Neural cell (in vitro differentiated cells): ENCODE data around the gene KLHL3. TPM values are rescaled to one million over a fixed set of nuclear protein-coding genes. Genes with fewer than 3 reads are reported as not detected.

Experiments
- H2AFZ ChIP-seq: fragments of 200-600, 300-800 bp; sonication (generic), shearing (Covaris generic); 2 replicates; pipeline ENCODE4 v1.6.0; 2014; ENCODE audit warnings: low read depth, mild to moderate bottlenecking, antibody characterized with exemption, low read length, moderate library complexity
- H3F3A ChIP-seq: fragments of 200-600 bp; shearing (Covaris generic); 2 replicates; pipeline ENCODE4 v1.6.1; 2016; ENCODE audit warnings: mild to moderate bottlenecking, moderate library complexity, mixed read lengths, antibody characterized with exemption, low read length; ENCODE audit not compliant: insufficient read depth, poor library complexity, severe bottlenecking
- H3K27ac ChIP-seq: fragments of 200-600, 300-800 bp; sonication (generic), shearing (Covaris generic); 2 replicates; pipeline ENCODE4 v1.5.1; 2014; ENCODE audit warnings: mild to moderate bottlenecking, low read length, moderate library complexity
- H3K27me3 ChIP-seq: fragments of 300-800, 200-600 bp; sonication (generic), shearing (Covaris generic); 2 replicates; pipeline ENCODE4 v1.6.0; 2014; ENCODE audit warnings: mild to moderate bottlenecking, low read depth, low read length, moderate library complexity; ENCODE audit not compliant: insufficient read depth
- H3K36me3 ChIP-seq: fragments of 300-800, 200-600 bp; sonication (generic), shearing (Covaris generic); 2 replicates; pipeline ENCODE4 v1.5.1; 2014; ENCODE audit warnings: mild to moderate bottlenecking, antibody characterized with exemption, low read length, moderate library complexity; ENCODE audit not compliant: insufficient read depth
- H3K4me2 ChIP-seq: fragments of 300-800, 200-600 bp; sonication (generic), shearing (Covaris generic); 2 replicates; pipeline ENCODE4 v1.6.0; 2014; ENCODE audit warnings: mild to moderate bottlenecking, low read length
- H3K4me3 ChIP-seq: fragments of 300-800, 200-600 bp; sonication (generic), shearing (Covaris generic); 2 replicates; pipeline ENCODE4 v1.5.1; 2014; ENCODE audit warnings: mild to moderate bottlenecking, low read length, moderate library complexity
- H3K79me2 ChIP-seq: fragments of 200-600 bp; shearing (Covaris generic); replicated peaks from 2 replicates; pipeline ENCODE4 v1.6.0; 2014; ENCODE audit warnings: mild to moderate bottlenecking, low read length, moderate library complexity; ENCODE audit not compliant: insufficient read depth
- H3K9ac ChIP-seq: fragments of 300-800, 200-600 bp; sonication (generic), shearing (Covaris generic); 2 replicates; pipeline ENCODE4 v1.6.1; 2016; ENCODE audit warnings: mild to moderate bottlenecking, low read length, mixed read lengths
- H3K9me2 ChIP-seq: fragments of 200-600 bp; shearing (Covaris generic); 2 replicates; pipeline ENCODE4 v1.6.1; 2016; ENCODE audit warnings: mild to moderate bottlenecking, low read length, mixed read lengths; ENCODE audit not compliant: insufficient read depth
- H3K9me3 ChIP-seq: fragments of 200-600, 300-800 bp; sonication (generic), shearing (Covaris generic); 2 replicates; pipeline ENCODE4 v1.6.1; 2016; ENCODE audit warnings: mild to moderate bottlenecking, mixed run types, low read length, moderate library complexity, mixed read lengths
- H4K20me1 ChIP-seq: fragments of 200-600 bp; shearing (Covaris generic); 2 replicates; pipeline ENCODE4 v1.6.1; 2016; ENCODE audit warnings: mild to moderate bottlenecking, mixed run types; ENCODE audit not compliant: insufficient read depth
- EP300 ChIP-seq: fragments of 450-650 bp; conservative IDR thresholded peaks from 2 replicates; pipeline ENCODE4 v1.6.1; 2014; ENCODE audit warnings: antibody characterized with exemption, mild to moderate bottlenecking, moderate library complexity; ENCODE audit not compliant: poor library complexity, severe bottlenecking
- EZH2 ChIP-seq: fragments of 200-600, 300-800 bp; shearing (Covaris generic), sonication (generic); IDR thresholded peaks from 2 replicates; pipeline ENCODE4 v1.6.1; 2014; ENCODE audit warnings: antibody characterized with exemption, low read length, borderline replicate concordance, mild to moderate bottlenecking; ENCODE audit not compliant: insufficient read depth, poor library complexity, severe bottlenecking
- MXI1 ChIP-seq: fragments of 450-650 bp; conservative IDR thresholded peaks from 2 replicates; pipeline ENCODE4 v1.6.1; 2014; ENCODE audit warnings: antibody characterized with exemption, mild to moderate bottlenecking; ENCODE audit not compliant: poor library complexity, severe bottlenecking
- POLR2AphosphoS5 ChIP-seq: IDR thresholded peaks from 2 replicates; pipeline ENCODE4 v1.6.1; 2012
- RAD21 ChIP-seq: fragments of 450-650 bp; conservative IDR thresholded peaks from 2 replicates; pipeline ENCODE4 v1.6.1; 2014; ENCODE audit warnings: antibody characterized with exemption, mild to moderate bottlenecking, moderate library complexity
- SMC3 ChIP-seq: fragments of 450-650 bp; conservative IDR thresholded peaks from 2 replicates; pipeline ENCODE4 v1.6.1; 2014; ENCODE audit warnings: antibody characterized with exemption, mild to moderate bottlenecking, moderate library complexity; ENCODE audit not compliant: poor library complexity
- TAF1 ChIP-seq: IDR thresholded peaks from 2 replicates; pipeline ENCODE4 v1.6.1; 2012; ENCODE audit warnings: low read depth
- polyA plus RNA-seq: library from polyadenylated mRNA; depleted of rRNA; stranded (reverse); fragments of >200 nt; gene quantifications from 2 replicates; pipeline ENCODE4 v1.2.3, GENCODE V29; 2014
- TF ChIP-seq, protein P1 (sequence below): IDR thresholded peaks from 2 replicates; pipeline ENCODE4 v1.6.1; 2012; ENCODE audit warnings: borderline replicate concordance
- TF ChIP-seq, protein P2 (sequence below): fragments of 450-650 bp; IDR thresholded peaks from 2 replicates; pipeline ENCODE4 v1.5.1; 2014; ENCODE audit warnings: antibody characterized with exemption, mild to moderate bottlenecking, moderate library complexity; ENCODE audit not compliant: poor library complexity, severe bottlenecking

The KLHL3 gene
- polyA plus RNA-seq, 1 donor from 2014 or later, result 12.9 TPM

DNA sequence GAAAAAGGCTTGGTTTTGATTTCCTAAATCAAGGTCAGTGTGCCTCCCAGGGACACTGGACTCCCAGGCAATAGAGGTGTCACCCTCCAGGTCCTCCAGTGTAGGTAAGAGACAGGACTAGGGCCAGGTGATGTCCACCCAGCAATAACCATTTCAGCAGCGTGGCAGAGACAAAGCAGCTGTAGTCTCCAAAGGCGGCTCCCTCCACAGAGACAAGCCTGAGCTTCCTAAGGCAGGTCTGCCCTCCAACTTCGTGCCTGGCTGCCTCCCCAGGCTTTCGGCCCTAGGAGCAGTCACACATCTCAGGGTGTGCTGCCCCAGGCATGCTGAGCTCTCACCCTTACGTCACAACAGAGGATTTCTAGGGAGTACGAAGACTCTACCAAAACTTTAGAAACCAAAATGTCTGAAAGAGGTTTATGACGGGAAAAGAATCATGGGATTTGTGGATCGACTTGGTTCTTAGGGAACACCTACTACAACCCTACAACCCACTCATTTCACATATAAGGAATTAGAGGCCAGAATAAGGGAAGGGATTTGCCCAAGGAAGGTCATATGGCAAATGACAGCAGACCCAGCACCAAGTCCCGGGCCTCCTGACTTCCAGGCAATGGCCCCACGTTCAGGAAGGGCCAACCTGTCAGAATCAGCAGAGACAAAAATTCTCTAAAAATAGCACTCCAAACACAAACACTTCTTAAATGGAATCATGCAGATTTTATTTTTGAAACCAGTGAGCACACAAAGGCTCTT lies 105.5 kb downstream of the KLHL3 start:
- Histone ChIP-seq H3K9ac (no peak overlapping the region), H3K27ac (no peak overlapping the region), H4K20me1 (no peaks in the 10 kb centered on the region), H3K27me3 (no peaks in the 10 kb centered on the region), H3K4me3 (no peak overlapping the region), H3K36me3 (no peaks in the 10 kb centered on the region), H3F3A (no peaks in the 10 kb centered on the region), H3K9me2 (no peaks in the 10 kb centered on the region), H2AFZ (no peak overlapping the region), H3K79me2 (no peaks in the 10 kb centered on the region), H3K4me2 (no peak overlapping the region), H3K9me3 (no peaks in the 10 kb centered on the region)
- TF ChIP-seq RAD21, result no peak
- TF ChIP-seq TAF1, result no peak
- TF ChIP-seq, protein P1, sequence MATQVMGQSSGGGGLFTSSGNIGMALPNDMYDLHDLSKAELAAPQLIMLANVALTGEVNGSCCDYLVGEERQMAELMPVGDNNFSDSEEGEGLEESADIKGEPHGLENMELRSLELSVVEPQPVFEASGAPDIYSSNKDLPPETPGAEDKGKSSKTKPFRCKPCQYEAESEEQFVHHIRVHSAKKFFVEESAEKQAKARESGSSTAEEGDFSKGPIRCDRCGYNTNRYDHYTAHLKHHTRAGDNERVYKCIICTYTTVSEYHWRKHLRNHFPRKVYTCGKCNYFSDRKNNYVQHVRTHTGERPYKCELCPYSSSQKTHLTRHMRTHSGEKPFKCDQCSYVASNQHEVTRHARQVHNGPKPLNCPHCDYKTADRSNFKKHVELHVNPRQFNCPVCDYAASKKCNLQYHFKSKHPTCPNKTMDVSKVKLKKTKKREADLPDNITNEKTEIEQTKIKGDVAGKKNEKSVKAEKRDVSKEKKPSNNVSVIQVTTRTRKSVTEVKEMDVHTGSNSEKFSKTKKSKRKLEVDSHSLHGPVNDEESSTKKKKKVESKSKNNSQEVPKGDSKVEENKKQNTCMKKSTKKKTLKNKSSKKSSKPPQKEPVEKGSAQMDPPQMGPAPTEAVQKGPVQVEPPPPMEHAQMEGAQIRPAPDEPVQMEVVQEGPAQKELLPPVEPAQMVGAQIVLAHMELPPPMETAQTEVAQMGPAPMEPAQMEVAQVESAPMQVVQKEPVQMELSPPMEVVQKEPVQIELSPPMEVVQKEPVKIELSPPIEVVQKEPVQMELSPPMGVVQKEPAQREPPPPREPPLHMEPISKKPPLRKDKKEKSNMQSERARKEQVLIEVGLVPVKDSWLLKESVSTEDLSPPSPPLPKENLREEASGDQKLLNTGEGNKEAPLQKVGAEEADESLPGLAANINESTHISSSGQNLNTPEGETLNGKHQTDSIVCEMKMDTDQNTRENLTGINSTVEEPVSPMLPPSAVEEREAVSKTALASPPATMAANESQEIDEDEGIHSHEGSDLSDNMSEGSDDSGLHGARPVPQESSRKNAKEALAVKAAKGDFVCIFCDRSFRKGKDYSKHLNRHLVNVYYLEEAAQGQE, result no peak
- TF ChIP-seq EP300, result no peak
- no peak for TF ChIP-seq EZH2
- TF ChIP-seq SMC3, result no peak
- TF ChIP-seq MXI1, result no peak
- TF ChIP-seq, protein P2, sequence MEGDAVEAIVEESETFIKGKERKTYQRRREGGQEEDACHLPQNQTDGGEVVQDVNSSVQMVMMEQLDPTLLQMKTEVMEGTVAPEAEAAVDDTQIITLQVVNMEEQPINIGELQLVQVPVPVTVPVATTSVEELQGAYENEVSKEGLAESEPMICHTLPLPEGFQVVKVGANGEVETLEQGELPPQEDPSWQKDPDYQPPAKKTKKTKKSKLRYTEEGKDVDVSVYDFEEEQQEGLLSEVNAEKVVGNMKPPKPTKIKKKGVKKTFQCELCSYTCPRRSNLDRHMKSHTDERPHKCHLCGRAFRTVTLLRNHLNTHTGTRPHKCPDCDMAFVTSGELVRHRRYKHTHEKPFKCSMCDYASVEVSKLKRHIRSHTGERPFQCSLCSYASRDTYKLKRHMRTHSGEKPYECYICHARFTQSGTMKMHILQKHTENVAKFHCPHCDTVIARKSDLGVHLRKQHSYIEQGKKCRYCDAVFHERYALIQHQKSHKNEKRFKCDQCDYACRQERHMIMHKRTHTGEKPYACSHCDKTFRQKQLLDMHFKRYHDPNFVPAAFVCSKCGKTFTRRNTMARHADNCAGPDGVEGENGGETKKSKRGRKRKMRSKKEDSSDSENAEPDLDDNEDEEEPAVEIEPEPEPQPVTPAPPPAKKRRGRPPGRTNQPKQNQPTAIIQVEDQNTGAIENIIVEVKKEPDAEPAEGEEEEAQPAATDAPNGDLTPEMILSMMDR, result no peak
- no peak for TF ChIP-seq POLR2AphosphoS5

DNA sequence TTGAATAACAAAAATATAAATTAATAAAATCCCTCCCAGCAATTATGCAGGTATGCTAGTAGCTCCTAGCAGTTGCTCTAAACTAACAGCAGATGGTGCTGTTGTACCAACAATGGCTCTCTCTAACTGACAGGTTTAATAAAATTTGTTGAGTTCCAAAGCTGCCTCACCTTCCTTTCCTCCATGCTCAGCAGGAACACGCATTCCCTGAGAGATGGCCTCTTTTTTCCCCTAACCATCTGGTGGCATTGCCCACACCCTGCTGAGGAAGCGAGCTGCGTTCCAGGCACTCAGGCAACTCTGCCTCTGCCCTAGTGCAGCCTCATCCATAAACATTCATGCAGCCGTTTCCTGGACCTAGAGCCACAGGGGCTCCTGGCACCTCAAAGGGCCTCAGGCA lies 106.2 kb downstream of the KLHL3 start:
- Histone ChIP-seq H3K27me3 (no peaks in the 10 kb centered on the region), H3K27ac (no peak overlapping the region), H4K20me1 (no peaks in the 10 kb centered on the region), H3K4me2 (no peak overlapping the region), H3F3A (no peaks in the 10 kb centered on the region), H3K36me3 (no peaks in the 10 kb centered on the region), H3K9ac (no peak overlapping the region), H2AFZ (no peak overlapping the region), H3K79me2 (no peaks in the 10 kb centered on the region), H3K4me3 (no peak overlapping the region), H3K9me2 (no peaks in the 10 kb centered on the region), H3K9me3 (no peaks in the 10 kb centered on the region)
- peak; percentile 94 for TF ChIP-seq SMC3
- peak; percentile 97 for TF ChIP-seq RAD21
- TF ChIP-seq, protein P2, result peak; percentile 97
- TF ChIP-seq TAF1, result no peak
- no peak for TF ChIP-seq POLR2AphosphoS5
- TF ChIP-seq, protein P1, result no peak
